ENCODE results near the gene WFIKKN2.

- TF ChIP-seq LEF1 (IDR thresholded peaks at IDR 0.05; ENCODE audit: borderline replicate concordance), result no peak
- TF ChIP-seq ZNF384 (IDR thresholded peaks at IDR 0.05), result no peak
- TF ChIP-seq ARNT (IDR thresholded peaks at IDR 0.05), result no peak
- TF ChIP-seq BHLHE40 (IDR thresholded peaks at IDR 0.05; ENCODE audit: borderline replicate concordance), result no peak
- no peak for TF ChIP-seq PKNOX1 (IDR thresholded peaks at IDR 0.05)
- no peak for TF ChIP-seq HDGF (IDR thresholded peaks at IDR 0.05; ENCODE audit: borderline replicate concordance)
- no peak for TF ChIP-seq SUZ12 (IDR thresholded peaks at IDR 0.05)
- TF ChIP-seq FOXK2 (IDR thresholded peaks at IDR 0.05), result no peak
- no peak for TF ChIP-seq FOXM1 (IDR thresholded peaks at IDR 0.05; ENCODE audit: borderline replicate concordance)
- TF ChIP-seq SP1 (IDR thresholded peaks at IDR 0.05), result no peak
- no peak for TF ChIP-seq TARDBP (IDR thresholded peaks at IDR 0.05)
- TF ChIP-seq CTBP1 (IDR thresholded peaks at IDR 0.05; ENCODE audit: borderline replicate concordance), result no peak
- TF ChIP-seq L3MBTL2 (conservative IDR thresholded peaks at IDR 0.05), result no peak
Observed at GRCh38 chr17:50889528-50890118, 54.2 kb downstream of the WFIKKN2 start.

Measured in HEK293T (cell line).